A549 (cell line): ENCODE data around the gene ERCC5. TPM values are rescaled to one million over a fixed set of nuclear protein-coding genes. Genes with fewer than 3 reads are reported as not detected.

Experiments used
- ATAC-seq, 2 experiments: fragments of 200-7000 bp in 1 of 2; fragments of >200 bp in 1 of 2; cut with Nextera tagmentation in 1 of 2; cut with Tn5 transposase in 1 of 2; 3 replicates each; pipeline versions ENCODE4 v1.8.0 to v1.9.1; 2018 to 2020; ENCODE audit warnings: mild to moderate bottlenecking in 1 of 2, moderate library complexity in 1 of 2
- CTCF ChIA-PET: fragments of 300-600 bp; sonication (Branson Sonifier 250); formaldehyde crosslinking; extraction: SDS; loops from one replicate; lab custom pipeline; 2021; ENCODE audit warnings: antibody characterized with exemption, inconsistent platforms; lab: Yijun Ruan, JAX
- POLR2A ChIA-PET: fragments of 350-600 bp; formaldehyde crosslinking; extraction: SDS; loops from one replicate; lab custom pipeline; 2021; ENCODE audit warnings: antibody characterized with exemption, inconsistent platforms; lab: Yijun Ruan, JAX
- DNase-seq, 2 experiments: peaks; one replicate each; pipeline versions ENCODE4 v3.0.0 to v3.0.0-alpha.2; 2011 to 2016; ENCODE audit warnings: low read depth in 1 of 2, low spot score in 1 of 2
- FAIRE-seq: peaks from 2 replicates; lab custom pipeline; 2011; peaks lifted over from hg19 to GRCh38; lab: Jason Lieb, UNC
- H3K27ac ChIP-seq, 2 experiments: fragments of >200 bp; sonication (Bioruptor Twin); formaldehyde crosslinking; 3 replicates each; pipeline ENCODE4 v1.5.1; 2016 to 2017
- H3K4me1 ChIP-seq: fragments of >200 bp; sonication (Bioruptor Twin); formaldehyde crosslinking; 3 replicates; pipeline ENCODE4 v1.6.1; 2016
- H3K4me2 ChIP-seq: fragments of >200 bp; sonication (Bioruptor Twin); formaldehyde crosslinking; 3 replicates; pipeline ENCODE4 v1.6.1; 2016
- H3K4me3 ChIP-seq: fragments of >200 bp; sonication (Bioruptor Twin); formaldehyde crosslinking; 3 replicates; pipeline ENCODE4 v1.5.1; 2016
- H3K9me3 ChIP-seq: fragments of >200 bp; sonication (Bioruptor Twin); formaldehyde crosslinking; 3 replicates; pipeline ENCODE4 v1.6.1; 2016
- ATOH8 ChIP-seq: fragments of 250-450 bp; sonication (Bioruptor Pico); IDR thresholded peaks from 2 replicates; pipeline ENCODE4 v1.5.0; 2020; ENCODE audit warnings: low read depth, mild to moderate bottlenecking, moderate library complexity
- CBX2 ChIP-seq: fragments of 200-600 bp; sonication (generic); IDR thresholded peaks from 2 replicates; pipeline ENCODE4 v1.6.1; 2016; ENCODE audit warnings: low read depth, mild to moderate bottlenecking, borderline replicate concordance
- CHD2 ChIP-seq: fragments of 150-350 bp; IDR thresholded peaks from 2 replicates; pipeline ENCODE4 v1.6.1; 2014; ENCODE audit warnings: low read length; ENCODE audit not compliant: partially characterized antibody
- ELK1 ChIP-seq: fragments of 150-350 bp; IDR thresholded peaks from 2 replicates; pipeline ENCODE4 v1.6.1; 2014; ENCODE audit warnings: low read depth, mild to moderate bottlenecking, low read length
- EP300 ChIP-seq, 2 experiments: fragments of >200 bp; sonication (Bioruptor Twin); formaldehyde crosslinking; IDR thresholded peaks; 2 replicates in 1 of 2; 3 replicates in 1 of 2; pipeline ENCODE4 v1.6.1; 2016 to 2017
- ESRRA ChIP-seq: fragments of 150-350 bp; IDR thresholded peaks from 2 replicates; pipeline ENCODE4 v1.6.1; 2014; ENCODE audit warnings: mild to moderate bottlenecking, low read length, borderline replicate concordance
- FOSL2 ChIP-seq, 2 experiments: fragments of 450-650 bp in 1 of 2; fragments of >200 bp in 1 of 2; sonication (Bioruptor Twin) in 1 of 2; formaldehyde crosslinking; IDR thresholded peaks; 2 replicates each; pipeline versions ENCODE4 v1.5.0 to v1.6.1; 2016 to 2020; ENCODE audit warnings: mild to moderate bottlenecking in 1 of 2, moderate library complexity in 1 of 2
- HMGXB4 ChIP-seq: fragments of 250-450 bp; sonication (Bioruptor Pico); IDR thresholded peaks from 2 replicates; pipeline ENCODE4 v1.5.0; 2021; ENCODE audit warnings: mild to moderate bottlenecking, moderate library complexity, borderline replicate concordance
- HOXA7 ChIP-seq: fragments of 250-450 bp; sonication (Bioruptor Pico); IDR thresholded peaks from 2 replicates; pipeline ENCODE4 v1.5.0; 2020; ENCODE audit warnings: mild to moderate bottlenecking, moderate library complexity
- MAFK ChIP-seq: fragments of 450-650 bp; IDR thresholded peaks from 2 replicates; pipeline ENCODE4 v1.6.1; 2014; ENCODE audit not compliant: partially characterized antibody
- MAX ChIP-seq: IDR thresholded peaks from 2 replicates; pipeline ENCODE4 v1.6.1; 2012
- MYC ChIP-seq: IDR thresholded peaks from 2 replicates; pipeline ENCODE4 v1.6.1; 2012; ENCODE audit warnings: mild to moderate bottlenecking, inconsistent platforms, low read length, improper control_type of control experiment, borderline replicate concordance
- PBX3 ChIP-seq: IDR thresholded peaks from 2 replicates; pipeline ENCODE4 v1.6.1; 2012
- PHF8 ChIP-seq: fragments of 200-600 bp; sonication (generic); IDR thresholded peaks from 2 replicates; pipeline ENCODE4 v1.6.1; 2016; ENCODE audit warnings: low read depth, mild to moderate bottlenecking, antibody characterized with exemption, moderate library complexity, borderline replicate concordance
- RAD21 ChIP-seq, 2 experiments: fragments of >200 bp in 1 of 2; sonication (Bioruptor Twin) in 1 of 2; formaldehyde crosslinking in 1 of 2; IDR thresholded peaks in 1 of 2; conservative IDR thresholded peaks in 1 of 2; 2 replicates in 1 of 2; 3 replicates in 1 of 2; pipeline ENCODE4 v1.6.1; 2012 to 2018; ENCODE audit warnings: inconsistent platforms in 1 of 2
- RARB ChIP-seq: fragments of 250-450 bp; sonication (Bioruptor Pico); IDR thresholded peaks from 2 replicates; pipeline ENCODE4 v1.8.0; 2021; ENCODE audit warnings: mild to moderate bottlenecking, moderate library complexity
- TFCP2L1 ChIP-seq: fragments of 250-450 bp; sonication (Bioruptor Pico); IDR thresholded peaks from 2 replicates; pipeline ENCODE4 v1.5.0; 2021; ENCODE audit warnings: mild to moderate bottlenecking
- TP53 ChIP-seq: fragments of 250-450 bp; sonication (Bioruptor Pico); IDR thresholded peaks from 2 replicates; pipeline ENCODE4 v1.5.0; 2021; ENCODE audit warnings: mild to moderate bottlenecking, moderate library complexity
- ZFP36 ChIP-seq: fragments of 450-650 bp; IDR thresholded peaks from 2 replicates; pipeline ENCODE4 v1.6.1; 2014; ENCODE audit warnings: borderline replicate concordance; ENCODE audit not compliant: partially characterized antibody
- WGBS: methylation state at CpG from one replicate; pipeline ENCODE4 v1.1.6; 2017; ENCODE audit errors: missing lambda C conversion rate; 5-methylcytosine and 5-hydroxymethylcytosine counted together
- polyA plus RNA-seq, 4 experiments: library from polyadenylated mRNA; depleted of rRNA in 3 of 4; stranded (reverse); fragments of >200 nt; fragmentation: RNase III in 1 of 4; extraction: RNeasy Plus Mini Kit Qiagen cat#74134 plus additional on column Dnase treatment in 1 of 4; gene quantifications; 2 replicates in 3 of 4; 3 replicates in 1 of 4; pipeline ENCODE4 v1.2.3, GENCODE V29; 2011 to 2017

Gene ERCC5
- polyA plus RNA-seq, 2 of the 4 experiments (the other 2 are of a cell fraction), result 19.3 to 24.4 TPM

- Histone ChIP-seq H3K27ac (no peak overlapping the region), H3K4me1 (no peaks in the 10 kb centered on the region), H3K4me2 (no peak overlapping the region), H3K9me3 (0 out of 3 replicates have a peak, but pooled peaks cover 2% of the 10 kb centered on the region), H3K4me3 (no peak overlapping the region)
- no peak for TF ChIP-seq HMGXB4 (CRISPR knock-in tag)
- no peak for TF ChIP-seq ATOH8 (CRISPR knock-in tag)
- no peak for TF ChIP-seq CBX2
- no peak for TF ChIP-seq HOXA7 (CRISPR knock-in tag)
- no peak for TF ChIP-seq ESRRA
- TF ChIP-seq PBX3, result no peak
- CTCF ChIA-PET, result no interaction called here
- ATAC-seq (no peak), FAIRE-seq (no peak), DNase-seq (no peak)
- 93% methylated on average over 5 of the region's 5 CpGs for WGBS
- POLR2A ChIA-PET, result no interaction called here
Observed at GRCh38 chr13:102868366-102868936, 22.6 kb downstream of the ERCC5 start.

- WGBS, result 57% methylated on average over 5 of the region's 5 CpGs
- H3K4me2 ChIP-seq, result no peak overlapping the region
- POLR2A ChIA-PET, result no interaction called here
- peak in 1 of 2 experiments; percentile 36; a peak in 2 of 6 replicates for ATAC-seq
- no peak for TF ChIP-seq FOSL2 (IDR thresholded peaks at IDR 0.05)
- TF ChIP-seq FOSL2 (CRISPR knock-in tag; IDR thresholded peaks at IDR 0.05), result no peak
- TF ChIP-seq TFCP2L1 (CRISPR knock-in tag), result no peak
- no peak for TF ChIP-seq PBX3
- TF ChIP-seq CHD2, result no peak
- no peak for TF ChIP-seq CBX2
- TF ChIP-seq TP53 (CRISPR knock-in tag), result no peak
- no peak for TF ChIP-seq MYC
- TF ChIP-seq RARB (CRISPR knock-in tag), result no peak
- TF ChIP-seq RAD21 (conservative IDR thresholded peaks at IDR 0.05 in 1 of 2, IDR thresholded peaks at IDR 0.05 in 1 of 2), result no peak
- TF ChIP-seq HMGXB4 (CRISPR knock-in tag), result no peak
- TF ChIP-seq EP300 (IDR thresholded peaks at IDR 0.05), result no peak
- no peak for TF ChIP-seq ELK1
- no peak for TF ChIP-seq MAX
- TF ChIP-seq ZFP36, result no peak
- no peak for TF ChIP-seq PHF8
- TF ChIP-seq MAFK, result no peak
- TF ChIP-seq, all 56 proteins: peak for 0
- DNase-seq (no peak), FAIRE-seq (no peak)
- no peaks in the 10 kb centered on the region for H3K4me1 ChIP-seq
- CTCF ChIA-PET, result interaction anchor here (0.8 to 2.1 kb wide), 12 partner anchors 9 to 290 kb away, joined by 3 to 14 read pairs (median 4); partner anchors contain the start of gene ERCC5
- no peaks in the 10 kb centered on the region for H3K9me3 ChIP-seq
- no peak overlapping the region for H3K4me3 ChIP-seq
- no peak overlapping the region for H3K27ac ChIP-seq
Observed at GRCh38 chr13:102869948-102870676, 24.3 kb downstream of the ERCC5 start.
